Colonic mucosa (tissue), 4 donors: ENCODE results near the gene NSD1. TPM values are rescaled to one million over a fixed set of nuclear protein-coding genes. Genes with fewer than 3 reads are reported as not detected.
"Not testable (repeated sequence)": the region's sequence is repeated elsewhere in the genome, so short reads cannot be mapped to it uniquely, and the experiment has no call there.

ENCODE experiments used
- DNase-seq: peaks from one replicate; pipeline ENCODE4 v3.0.0-alpha.2; 2020
- H3K27ac ChIP-seq: fragments of 200-600 bp; one replicate; pipeline ENCODE4 v1.8.0; 2021
- H3K27me3 ChIP-seq: fragments of 200-600 bp; one replicate; pipeline ENCODE4 v1.8.0; 2021
- H3K36me3 ChIP-seq: fragments of 200-600 bp; one replicate; pipeline ENCODE4 v1.8.0; 2021
- H3K4me1 ChIP-seq: fragments of 200-600 bp; one replicate; pipeline ENCODE4 v1.8.0; 2021; ENCODE audit warnings: mild to moderate bottlenecking
- H3K4me3 ChIP-seq: fragments of 200-600 bp; one replicate; pipeline ENCODE4 v1.8.0; 2021
- H3K9ac ChIP-seq, 2 donors: one replicate each; pipeline ENCODE4 v1.7.0; 2013; ENCODE audit warnings: control low read depth in 2 of 2, low read depth in 2 of 2, low read length in 2 of 2
- H3K9me3 ChIP-seq: fragments of 200-600 bp; one replicate; pipeline ENCODE4 v1.8.0; 2021
- CTCF ChIP-seq: fragments of 200-600 bp; IDR thresholded peaks from one replicate; pipeline ENCODE4 v1.8.0; 2022; ENCODE audit warnings: antibody characterized with exemption, mild to moderate bottlenecking
- intact Hi-C: fragments of 100-400 bp; cut with DNase I; formaldehyde crosslinking; loops from one replicate; pipeline ENCODE4 v1.14.1; 2022
- total RNA-seq, 2 donors: library from RNA; stranded (reverse); fragmentation: NEBNext Ultra II Directional in 1 of 2; extraction: Animal tissue kit (Norgen Biotek cat#: 25700) in 1 of 2; gene quantifications; one replicate each; pipeline ENCODE4 v1.2.1, GENCODE V29; 2021
- donor health status: healthy.
- donor health status: DM: no; HTN: no; CAD: no.
- donor health status: DM: no; HTN: no; CAD: no.

Gene NSD1
- total RNA-seq, 2 donors from 2014 or later: 53.0 to 77.9 TPM

DNA sequence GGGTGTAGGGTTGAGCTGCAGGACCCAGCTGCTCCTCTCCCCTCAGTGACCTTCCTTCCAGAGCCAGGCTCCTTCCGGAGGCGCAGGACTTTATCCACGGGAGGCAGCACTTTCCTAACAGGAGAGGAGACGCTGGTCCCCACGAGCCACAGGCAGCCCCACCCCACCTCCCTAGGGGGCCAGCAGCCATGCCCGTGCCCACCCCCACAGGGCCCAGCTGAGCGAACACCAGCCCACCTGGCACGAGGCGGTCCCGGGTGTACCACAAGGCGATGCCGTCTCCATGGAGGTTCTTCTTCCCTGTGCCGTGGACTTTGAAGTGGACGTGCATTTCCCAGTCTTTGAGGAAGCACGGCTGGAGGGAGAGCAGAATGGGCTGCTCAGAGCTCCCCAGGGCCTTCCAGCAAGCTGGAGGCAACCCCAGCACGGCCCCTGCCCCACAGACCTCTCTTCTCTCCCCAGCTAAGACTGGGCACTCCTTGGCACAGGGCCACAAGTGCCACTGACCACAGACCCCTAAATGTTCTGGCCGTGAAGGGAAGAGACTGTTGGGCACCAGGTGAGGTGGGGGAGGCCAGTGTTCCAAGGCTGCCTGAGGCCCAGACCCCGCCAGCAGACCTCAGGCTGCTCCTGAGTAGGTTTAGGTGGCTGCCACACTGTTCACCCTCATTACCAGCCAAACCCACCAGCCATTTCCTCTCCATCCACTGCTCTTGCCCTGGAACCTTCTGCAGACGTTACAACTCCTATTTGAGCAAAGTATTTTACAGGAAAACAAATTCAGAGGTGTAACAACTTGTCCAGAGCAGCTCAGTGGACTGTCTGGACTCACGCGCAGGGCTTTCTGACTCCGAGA is 204.9 kb downstream of the NSD1 start:
- Histone ChIP-seq H3K27me3 (no peaks in the 10 kb centered on the region), H3K4me1 (no peaks in the 10 kb centered on the region), H3K36me3 (peaks cover 29% of the 10 kb centered on the region), H3K9ac (no peak overlapping the region), H3K9me3 (no peaks in the 10 kb centered on the region), H3K4me3 (no peak overlapping the region), H3K27ac (no peak overlapping the region)
- no peak for DNase-seq
- intact Hi-C loops: no loop called here
- TF ChIP-seq CTCF: no peak

DNA sequence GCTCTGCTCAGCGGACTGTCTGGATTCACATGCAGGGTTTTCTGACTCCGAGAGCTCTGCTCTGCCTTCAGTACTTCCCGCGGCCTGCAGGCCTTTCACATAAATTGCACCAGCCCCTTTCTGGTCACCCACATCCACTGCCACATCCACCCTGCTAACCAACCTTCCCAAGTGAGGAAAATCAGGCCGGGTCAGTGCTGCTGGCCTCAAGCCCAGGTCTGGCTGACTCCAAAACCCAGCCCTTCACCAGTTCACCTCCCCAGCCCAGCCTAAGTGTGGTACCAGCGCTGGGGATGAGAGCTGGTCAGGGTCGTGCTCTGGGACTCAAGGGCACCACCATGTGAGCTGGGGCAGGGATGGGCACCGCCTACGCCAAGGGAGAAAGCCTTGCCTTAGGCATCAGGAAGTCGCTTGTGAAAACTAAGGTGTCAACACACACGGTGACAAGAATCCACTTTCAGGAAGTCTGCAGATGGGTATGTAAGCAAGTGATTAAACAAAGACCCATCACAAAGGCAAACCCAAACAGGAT is 205.6 kb downstream of the NSD1 start:
- Histone ChIP-seq H3K27ac (no peak overlapping the region), H3K27me3 (no peaks in the 10 kb centered on the region), H3K9ac (no peak overlapping the region), H3K36me3 (peaks cover 26% of the 10 kb centered on the region), H3K9me3 (no peaks in the 10 kb centered on the region), H3K4me3 (no peak overlapping the region), H3K4me1 (no peaks in the 10 kb centered on the region)
- DNase-seq: no peak
- no peak for TF ChIP-seq CTCF
- intact Hi-C loops: no loop called here

DNA sequence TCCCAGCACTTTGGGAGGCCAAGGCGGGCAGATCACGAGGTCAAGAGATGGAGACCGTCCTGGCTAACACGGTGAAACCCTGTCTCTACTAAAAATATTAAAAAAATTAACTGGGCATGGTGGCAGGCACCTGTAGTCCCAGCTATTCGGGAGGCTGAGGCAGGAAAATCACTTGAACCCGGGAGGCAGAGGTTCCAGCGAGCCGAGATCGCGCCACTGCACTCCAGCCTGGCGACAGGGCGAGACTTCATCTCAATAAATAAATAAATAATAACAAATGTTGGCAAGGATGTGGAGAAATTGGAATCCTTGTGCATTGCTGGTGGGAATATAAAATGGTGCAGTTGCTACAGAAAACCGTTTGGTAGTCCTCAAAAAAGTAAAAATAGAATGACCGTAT is 209.4 kb downstream of the NSD1 start:
- H3K36me3 ChIP-seq, H3K9me3 ChIP-seq, H3K27me3 ChIP-seq, H3K4me3 ChIP-seq, H3K4me1 ChIP-seq, DNase-seq, intact Hi-C loops, H3K9ac ChIP-seq, H3K27ac ChIP-seq: not testable (repeated sequence)

DNA sequence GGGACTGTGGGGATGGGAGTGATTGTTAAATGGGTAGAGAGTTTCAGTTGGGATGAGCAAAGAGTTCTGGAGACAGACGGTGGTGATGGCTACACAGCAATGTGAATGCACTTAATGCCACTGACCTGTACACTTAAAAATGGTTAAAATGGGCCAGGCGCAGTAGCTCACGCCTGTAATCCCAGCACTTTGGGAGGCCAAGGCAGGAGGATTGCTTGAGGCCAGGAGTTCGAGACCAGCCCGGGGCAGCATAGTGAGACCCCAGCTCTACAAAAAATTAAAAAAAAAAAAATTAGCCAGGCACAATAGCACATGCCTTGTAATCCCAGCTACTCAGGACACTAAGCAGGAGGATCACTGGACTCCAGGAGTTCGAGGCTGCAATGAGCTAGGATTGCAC is 210.2 kb downstream of the NSD1 start:
- Histone ChIP-seq H3K4me1 (no peaks in the 10 kb centered on the region), H3K27me3 (no peaks in the 10 kb centered on the region), H3K9ac (no peak overlapping the region), H3K36me3 (no peaks in the 10 kb centered on the region), H3K4me3 (no peak overlapping the region), H3K27ac (no peak overlapping the region), H3K9me3 (no peaks in the 10 kb centered on the region)
- no peak for DNase-seq
- TF ChIP-seq CTCF: no peak
- intact Hi-C loops: no loop called here

DNA sequence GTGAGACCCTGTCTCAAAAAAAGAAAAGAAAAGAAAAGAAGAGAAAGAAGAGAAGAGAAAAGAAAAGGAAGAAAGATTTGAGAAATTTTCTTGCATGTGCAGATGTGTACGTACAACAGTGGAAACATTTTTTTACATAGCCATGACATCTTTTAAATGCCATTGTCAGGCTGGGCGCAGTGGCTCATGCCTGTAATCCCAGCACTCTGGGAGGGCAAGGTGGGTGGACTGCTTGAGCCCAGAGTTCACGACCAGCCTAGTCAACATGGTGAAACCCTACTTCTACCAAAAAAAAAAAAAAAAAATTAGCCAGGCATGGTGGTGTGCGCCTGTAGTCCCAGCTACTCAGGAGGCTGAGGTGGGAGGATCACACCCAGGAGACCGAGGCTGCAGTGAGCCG is 211.3 kb downstream of the NSD1 start:
- no peaks in the 10 kb centered on the region for H3K36me3 ChIP-seq

More for the DNA sequence above, 211.3 kb downstream of the NSD1 start:
- DNase-seq: no peak
- TF ChIP-seq CTCF: no peak
- no peak overlapping the region for H3K4me3 ChIP-seq
- intact Hi-C loops: no loop called here
- H3K4me1 ChIP-seq: peaks cover 2% of the 10 kb centered on the region
- no peak overlapping the region for H3K9ac ChIP-seq
- H3K27me3 ChIP-seq: no peaks in the 10 kb centered on the region
- no peak overlapping the region for H3K27ac ChIP-seq
- H3K9me3 ChIP-seq: no peaks in the 10 kb centered on the region
